HepG2 (cell line): Measurements from ENCODE around the gene NSMCE1.

Experiments
- CTCF ChIP-seq: sonication (generic); formaldehyde crosslinking; IDR thresholded peaks from 2 replicates; pipeline ENCODE4 v1.5.0; 2020; ENCODE audit warnings: mild to moderate bottlenecking, missing genetic modification reagents, moderate library complexity
- DRAP1 ChIP-seq: IDR thresholded peaks from 2 replicates; pipeline ENCODE4 v1.6.1; 2016; ENCODE audit warnings: missing genetic modification reagents, missing compliant biosample characterization
- JUND ChIP-seq: sonication (generic); formaldehyde crosslinking; IDR thresholded peaks from 2 replicates; pipeline ENCODE4 v1.8.0; 2022; ENCODE audit warnings: mild to moderate bottlenecking, missing genetic modification reagents
- NFIC ChIP-seq: IDR thresholded peaks from 2 replicates; pipeline ENCODE4 v1.6.1; 2012; ENCODE audit warnings: mild to moderate bottlenecking, low read length, inconsistent platforms
- SOX6 ChIP-seq, 2 experiments: fragments of 450-650 bp in 1 of 2; sonication (generic) in 1 of 2; formaldehyde crosslinking in 1 of 2; IDR thresholded peaks; 2 replicates each; pipeline versions ENCODE4 v1.4.0 to v1.6.1; 2017 to 2020; ENCODE audit warnings: antibody characterized with exemption in 1 of 2, mild to moderate bottlenecking in 1 of 2, missing genetic modification reagents in 1 of 2
- SP1 ChIP-seq, 2 experiments: fragments of 450-650 bp in 1 of 2; sonication (generic) in 1 of 2; formaldehyde crosslinking in 1 of 2; IDR thresholded peaks; 2 replicates each; pipeline versions ENCODE4 v1.4.0 to v1.6.1; 2016 to 2020; ENCODE audit warnings: missing genetic modification reagents in 1 of 2
- SRY ChIP-seq: sonication (generic); formaldehyde crosslinking; IDR thresholded peaks from 2 replicates; pipeline ENCODE4 v1.8.0; 2022; ENCODE audit warnings: mild to moderate bottlenecking, missing genetic modification reagents
- ZNF138 ChIP-seq: sonication (generic); formaldehyde crosslinking; IDR thresholded peaks from 2 replicates; pipeline ENCODE4 v1.5.0; 2020; ENCODE audit warnings: mild to moderate bottlenecking, low read depth, missing genetic modification reagents
- ZNF567 ChIP-seq: sonication (generic); formaldehyde crosslinking; IDR thresholded peaks from 2 replicates; pipeline ENCODE4 v1.8.1; 2023; ENCODE audit warnings: mild to moderate bottlenecking, missing genetic modification reagents, borderline replicate concordance

- TF ChIP-seq SRY (CRISPR knock-in tag), result no peak
- TF ChIP-seq JUND (CRISPR knock-in tag), result no peak
- no peak for TF ChIP-seq CTCF (CRISPR knock-in tag)
- TF ChIP-seq ZNF138 (CRISPR knock-in tag), result no peak
- TF ChIP-seq SOX6 (IDR thresholded peaks at IDR 0.05), result no peak
- TF ChIP-seq SOX6 (CRISPR knock-in tag; IDR thresholded peaks at IDR 0.05), result no peak
- TF ChIP-seq SP1 (IDR thresholded peaks at IDR 0.05), result no peak
- TF ChIP-seq SP1 (CRISPR knock-in tag; IDR thresholded peaks at IDR 0.05), result no peak
- TF ChIP-seq ZNF567 (CRISPR knock-in tag), result no peak
- TF ChIP-seq NFIC, result no peak
- TF ChIP-seq DRAP1, result no peak
Observed at GRCh38 chr16:27228621-27229501, 39.7 kb downstream of the NSMCE1 start.
